HG02759 (cell line): Measurements from ENCODE around the gene CNNM1.

ENCODE experiments used
- ATAC-seq: cut with Tn5 transposase; IDR thresholded peaks from one replicate; pipeline ENCODE4 v1.9.1; 2021; ENCODE audit warnings: mild to moderate bottlenecking, moderate library complexity; ENCODE audit not compliant: unreplicated experiment

CNNM1 gene

GRCh38 chr10:99370993-99371392 is 41.8 kb downstream of the CNNM1 start:
- peak; percentile 88 for ATAC-seq

GRCh38 chr10:99372546-99373271 is 43.6 kb downstream of the CNNM1 start:
- ATAC-seq = no peak

GRCh38 chr10:99374526-99374925 is 45.4 kb downstream of the CNNM1 start:
- no peak for ATAC-seq

- no peak for ATAC-seq
Measured at GRCh38 chr10:99374972-99375371, 45.8 kb downstream of the CNNM1 start.

- ATAC-seq = no peak
Measured at GRCh38 chr10:99375426-99375825, 46.3 kb downstream of the CNNM1 start.

- ATAC-seq = no peak
Measured at GRCh38 chr10:99382176-99382575, 53.0 kb downstream of the CNNM1 start.

GRCh38 chr10:99387071-99387470 is 57.9 kb downstream of the CNNM1 start:
- ATAC-seq = no peak

GRCh38 chr10:99387541-99387940 is 58.4 kb downstream of the CNNM1 start:
- no peak for ATAC-seq

GRCh38 chr10:99389729-99390480 is 60.7 kb downstream of the CNNM1 start:
- ATAC-seq = no peak

GRCh38 chr10:99391346-99391745 is 62.2 kb downstream of the CNNM1 start:
- no peak for ATAC-seq

GRCh38 chr10:99393036-99393435 is 63.9 kb downstream of the CNNM1 start:
- no peak for ATAC-seq

- no peak for ATAC-seq
Measured at GRCh38 chr10:99393683-99394082, 64.5 kb downstream of the CNNM1 start.

- no peak for ATAC-seq
Measured at GRCh38 chr10:99394256-99394655, 65.1 kb downstream of the CNNM1 start.

- no peak for ATAC-seq
Measured at GRCh38 chr10:99394761-99395386, 65.7 kb downstream of the CNNM1 start.

GRCh38 chr10:99395750-99396445 is 66.7 kb downstream of the CNNM1 start:
- ATAC-seq = no peak

- no peak for ATAC-seq
Measured at GRCh38 chr10:99396471-99396870, 67.3 kb downstream of the CNNM1 start.

GRCh38 chr10:99399664-99400063 is 70.5 kb downstream of the CNNM1 start:
- no peak for ATAC-seq

- peak; percentile 55 for ATAC-seq
Measured at GRCh38 chr10:99403674-99404073, 74.5 kb downstream of the CNNM1 start.

- ATAC-seq = no peak
Measured at GRCh38 chr10:99406149-99406548, 77.0 kb downstream of the CNNM1 start.

GRCh38 chr10:99410146-99410545 is 81.0 kb downstream of the CNNM1 start:
- ATAC-seq = no peak

GRCh38 chr10:99410876-99411275 is 81.7 kb downstream of the CNNM1 start:
- ATAC-seq = no peak
